Measurements from ENCODE around the gene IQSEC3.
"Not testable (repeated sequence)": the region's sequence is repeated elsewhere in the genome, so short reads cannot be mapped to it uniquely, and the experiment has no call there.

IQSEC3 gene

DNA sequence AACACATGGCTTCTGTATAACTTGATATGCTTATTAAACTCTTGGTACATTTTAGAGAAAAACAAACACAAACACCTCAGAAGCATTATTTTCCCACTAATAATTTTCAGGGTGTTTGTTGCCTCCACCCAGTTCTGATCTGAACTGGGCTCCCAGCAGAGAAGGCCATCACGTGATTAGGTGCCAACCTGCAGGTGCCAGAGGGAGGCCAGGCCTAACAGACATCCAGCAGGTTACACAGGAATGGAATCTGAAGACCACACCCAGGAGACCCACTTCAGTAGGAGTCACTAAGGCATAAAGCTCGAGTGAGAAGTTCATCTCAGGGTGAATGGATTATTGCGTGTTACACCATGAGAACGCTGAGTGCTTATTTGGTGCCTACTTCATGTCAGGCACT, 138.5 kb downstream of the IQSEC3 start:
- FAIRE-seq = no peak

DNA sequence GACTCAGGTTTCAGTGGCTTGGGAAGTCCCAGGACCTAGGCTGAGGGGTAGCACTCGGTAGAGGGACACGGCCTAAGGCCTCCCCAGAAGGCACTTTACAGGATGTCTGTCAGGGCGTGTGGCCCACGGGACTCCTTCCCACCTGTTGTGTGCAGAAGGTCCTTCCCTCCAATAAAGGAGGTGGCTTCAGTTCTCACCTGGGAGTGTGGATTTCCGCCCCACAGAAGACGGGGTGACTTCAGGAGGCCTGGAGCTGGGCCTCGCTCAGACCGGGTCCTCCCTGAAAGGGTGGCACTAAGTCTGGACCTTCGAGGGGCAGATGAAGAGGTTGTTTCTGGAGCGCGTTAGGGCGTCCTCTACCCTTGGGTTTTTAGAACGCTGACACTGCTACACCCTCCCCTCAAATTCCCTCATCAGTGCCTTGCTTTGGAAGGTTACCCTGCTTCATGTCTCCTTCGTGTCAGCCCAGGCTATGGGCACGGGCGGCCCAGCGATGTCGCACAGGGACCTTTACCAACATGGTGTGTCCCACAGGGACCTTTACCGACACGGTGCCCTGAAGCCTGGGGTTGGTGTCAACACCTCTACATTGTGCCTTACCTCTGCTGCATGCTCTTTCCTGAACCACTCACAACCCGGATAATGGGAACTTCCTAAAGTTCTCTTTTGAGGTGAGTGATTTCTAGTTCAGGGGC, 140.3 kb downstream of the IQSEC3 start:
- no peak for FAIRE-seq

GRCh38 chr12:207804-208203, 141.2 kb downstream of the IQSEC3 start:
- no peak for FAIRE-seq

- FAIRE-seq = no peak
These were observed 142.2 kb downstream of the IQSEC3 start for GRCh38 chr12:208813-209212.

- FAIRE-seq = no peak
These were observed 142.7 kb downstream of the IQSEC3 start for GRCh38 chr12:209246-209645.

DNA sequence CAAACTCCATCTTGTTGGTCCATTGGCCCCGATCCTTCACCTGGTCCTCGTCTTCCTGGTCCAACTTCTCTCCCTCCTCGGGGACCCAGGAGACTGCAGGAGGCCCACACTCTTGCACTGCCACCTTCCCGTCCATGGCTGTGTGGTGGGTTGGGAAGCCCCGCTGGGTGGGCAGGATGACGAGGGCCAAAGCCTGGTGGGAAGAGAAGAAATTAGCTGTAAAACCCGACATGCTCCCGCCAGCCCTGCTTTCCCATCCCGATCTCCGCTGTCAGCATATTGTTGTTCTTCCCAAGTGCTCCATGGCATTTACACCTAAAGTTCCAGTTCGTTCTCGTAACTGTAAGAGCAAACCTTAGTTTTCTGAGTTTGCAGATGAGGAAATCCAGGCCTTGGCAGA, 143.3 kb downstream of the IQSEC3 start:
- FAIRE-seq = no peak

- FAIRE-seq = no peak
These were observed 143.9 kb downstream of the IQSEC3 start for GRCh38 chr12:210277-211141.

GRCh38 chr12:211142-211465, 144.5 kb downstream of the IQSEC3 start:
- no peak for FAIRE-seq

DNA sequence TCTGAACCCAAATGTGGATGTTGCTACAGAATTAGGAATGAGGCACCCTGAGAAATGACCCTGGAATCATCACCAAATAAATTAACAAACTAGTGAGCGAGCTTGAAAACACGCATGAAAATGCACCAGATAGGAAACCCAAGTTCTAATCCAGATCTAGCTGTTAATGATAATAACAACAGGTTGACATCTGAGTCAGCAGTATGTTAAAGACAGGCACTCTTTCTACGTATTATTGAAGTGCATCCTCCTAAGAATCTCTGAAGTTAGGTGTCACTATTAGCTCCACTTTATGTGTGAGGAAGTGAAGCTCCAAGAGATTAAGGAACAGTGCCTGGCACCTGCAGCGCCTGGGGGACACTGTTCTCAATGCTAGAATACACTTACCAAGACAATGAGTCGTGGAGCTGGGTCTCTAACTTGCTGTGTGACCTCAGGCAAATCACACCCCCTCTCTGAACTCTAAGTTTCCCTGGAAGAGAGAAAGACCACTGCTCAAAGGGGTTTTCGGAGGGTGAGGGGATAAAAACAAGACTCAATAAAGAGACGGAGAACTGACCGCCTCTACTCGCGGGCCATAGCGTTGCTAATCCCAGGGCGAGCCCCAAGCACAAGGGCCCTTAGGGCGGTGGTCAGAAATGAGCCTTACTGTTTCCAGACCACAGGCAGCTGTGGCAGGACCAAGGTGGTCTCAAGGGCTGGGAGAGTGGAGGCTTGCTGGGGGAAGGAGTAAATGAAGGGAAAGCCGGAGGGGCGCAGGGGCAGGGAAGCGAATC, 145.3 kb downstream of the IQSEC3 start:
- FAIRE-seq = no peak

DNA sequence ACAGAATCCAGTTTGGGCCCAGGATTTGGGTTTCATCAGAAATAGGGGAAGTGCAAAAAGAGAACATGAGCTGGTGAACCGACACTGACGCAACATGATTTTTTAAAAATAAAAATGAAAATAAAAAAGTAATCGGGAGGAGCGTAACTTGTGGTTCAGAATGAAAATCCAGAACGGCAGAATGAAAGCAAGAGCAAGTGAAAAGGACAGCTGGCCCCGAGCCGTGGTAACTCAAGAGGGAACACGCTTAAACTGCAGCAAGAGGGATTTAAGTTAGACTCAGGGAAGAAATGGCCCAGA, 145.8 kb downstream of the IQSEC3 start:
- no peak for FAIRE-seq

- FAIRE-seq = no peak
These were observed 146.4 kb downstream of the IQSEC3 start for GRCh38 chr12:212715-213526.

GRCh38 chr12:213527-213932, 147.0 kb downstream of the IQSEC3 start:
- no peak for FAIRE-seq

- no peak for FAIRE-seq
These were observed 147.6 kb downstream of the IQSEC3 start, which contains the start of gene SLC6A12 for GRCh38 chr12:214003-214741. Gene SLC6A12 (minus strand): TSS chr12:214157. CDS start chr12:209986, 4,171 bp downstream.

DNA sequence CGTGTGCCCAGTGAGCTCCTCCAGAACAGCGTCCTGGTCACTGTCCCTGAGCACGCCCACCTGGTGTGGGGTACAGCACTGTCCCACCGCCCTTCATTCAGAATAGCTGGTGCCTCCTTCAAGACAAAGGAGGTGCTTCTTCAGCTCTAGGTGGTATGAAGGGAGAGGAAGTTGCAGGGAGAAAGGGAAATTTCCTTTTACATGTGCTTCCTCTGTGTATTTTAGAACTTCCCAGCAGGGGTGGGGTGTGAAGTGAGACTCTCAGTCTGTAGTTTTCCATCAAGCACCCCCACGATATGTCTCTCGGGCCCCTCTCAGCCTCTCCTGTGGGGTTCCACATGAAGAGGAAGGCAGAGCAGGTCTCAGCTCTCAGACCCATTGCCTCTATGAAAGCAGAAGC, 148.5 kb downstream of the IQSEC3 start:
- no peak for FAIRE-seq

- FAIRE-seq = not testable (repeated sequence)
These were observed 150.5 kb downstream of the IQSEC3 start for GRCh38 chr12:217029-217428.

- no peak for FAIRE-seq
These were observed 151.7 kb downstream of the IQSEC3 start for GRCh38 chr12:218221-218620.

DNA sequence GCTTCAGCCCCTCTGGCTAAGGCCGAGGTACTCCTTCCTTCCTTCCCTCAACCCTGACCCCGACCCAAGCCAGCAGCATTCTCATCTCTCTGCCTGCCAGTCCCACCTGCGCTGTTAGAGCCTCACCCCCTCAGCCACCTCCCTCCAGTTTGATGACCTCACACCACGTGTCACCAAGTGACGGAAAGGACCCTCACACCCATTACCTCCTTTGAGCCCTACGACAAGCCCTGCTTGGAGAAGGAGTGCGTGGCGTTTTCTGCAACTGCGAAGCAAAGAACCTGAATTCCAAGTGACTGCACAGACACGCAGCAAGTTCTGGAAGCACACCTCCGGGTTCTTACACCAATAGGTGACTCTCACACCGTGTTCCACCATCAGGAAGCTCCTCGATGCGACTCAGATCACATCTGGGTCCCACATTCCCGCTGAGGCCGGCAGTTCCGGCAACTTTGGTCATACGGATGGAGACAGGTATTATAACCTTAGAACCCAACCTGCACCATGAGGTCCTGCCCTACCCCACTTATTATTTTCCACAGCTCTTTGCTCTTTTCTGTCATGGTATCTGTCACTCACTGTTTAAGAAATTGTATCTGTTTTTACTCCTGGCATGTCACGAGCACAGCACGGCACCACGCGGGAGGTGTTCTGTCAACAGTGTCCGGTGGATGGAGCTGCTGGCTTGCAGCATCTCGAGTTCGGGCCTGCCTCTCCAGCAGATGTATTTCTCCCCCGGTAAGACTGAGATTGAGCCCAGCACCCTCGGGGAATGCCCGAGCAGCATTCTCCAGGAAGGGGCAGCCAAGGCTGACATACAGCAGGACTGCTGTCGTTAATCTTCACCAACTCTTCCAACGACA, 152.4 kb downstream of the IQSEC3 start:
- no peak for FAIRE-seq

- no peak for FAIRE-seq
These were observed 153.4 kb downstream of the IQSEC3 start for GRCh38 chr12:219891-220352.

- no peak for FAIRE-seq
These were observed 153.9 kb downstream of the IQSEC3 start for GRCh38 chr12:220491-220890.

DNA sequence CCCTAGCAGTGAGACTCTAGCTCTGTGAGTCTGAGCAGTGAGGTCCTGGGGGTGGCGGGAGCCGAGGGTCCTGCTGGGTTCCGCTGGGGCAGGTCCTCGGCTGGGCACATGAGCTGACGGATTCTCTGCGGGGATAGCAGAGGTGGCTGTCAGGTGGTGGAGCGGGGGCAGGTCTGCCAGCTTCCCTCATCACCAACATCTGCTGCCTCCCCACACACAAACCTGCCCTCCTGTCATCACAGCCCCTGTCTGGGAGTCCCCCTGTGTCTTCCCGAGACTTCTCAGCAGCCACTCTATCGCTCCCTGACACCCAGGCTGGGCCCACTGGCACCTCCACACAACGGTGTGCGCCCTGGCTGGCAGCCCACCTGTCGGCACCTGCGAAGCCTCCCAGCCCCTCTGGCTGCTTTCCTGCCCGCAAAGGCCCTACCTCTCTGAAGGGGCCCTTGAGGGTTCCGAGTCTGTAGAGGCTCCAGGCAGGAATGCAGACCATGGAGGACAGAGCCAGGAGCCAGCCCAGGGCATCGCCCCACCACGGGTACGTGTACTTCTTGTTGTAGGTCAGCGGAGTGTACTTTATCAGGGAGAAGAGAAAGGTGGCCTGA, 154.5 kb downstream of the IQSEC3 start:
- FAIRE-seq = no peak

GRCh38 chr12:221736-222135, 155.2 kb downstream of the IQSEC3 start:
- FAIRE-seq = no peak

All from islet of Langerhans (tissue), 1 donor.